ENCODE data around the gene SAMD14. TPM values are rescaled to one million over a fixed set of nuclear protein-coding genes. Genes with fewer than 3 reads are reported as not detected.

SAMD14 gene
- total and polyA plus RNA-seq, 10 of the 15 experiments (the other 5 are each of a cell fraction or from before 2014, with no cell fraction given): 0.06 to 1.7 (median 0.25) TPM; not detected in 3

GRCh38 chr17:50115756-50116155 lies 14.2 kb downstream of the SAMD14 start:
- DNase-seq (ENCODE audit: low read depth, low spot score) (no peak), FAIRE-seq (no peak), ATAC-seq (no peak)
- H3K9ac ChIP-seq (ENCODE audit: control insufficient read depth, insufficient read depth, low read length): no peak overlapping the region
- TF ChIP-seq SKIL (IDR thresholded peaks at IDR 0.05; ENCODE audit: low read depth, poor library complexity, severe bottlenecking): no peak
- H3K4me1 ChIP-seq (ENCODE audit: control insufficient read depth, insufficient read depth, low read length): no peaks in the 10 kb centered on the region
- no peak overlapping the region for H3K4me3 ChIP-seq
- no peak overlapping the region for H3K4me2 ChIP-seq (ENCODE audit: control insufficient read depth, insufficient read depth)
- H3K27me3 ChIP-seq (replicated peaks in 1 of 2; ENCODE audit: control insufficient read depth in 2 of 2, insufficient read depth in 2 of 2, low read length in 1 of 2): peaks cover 6% of the 10 kb centered on the region in 2 experiments; a peak in 3 of 4 replicates
- ChIA-PET RAD21 (ENCODE audit: unreplicated experiment) (interaction anchor here (0.9 to 2.1 kb wide), 4 partner anchors 46 to 54 kb away, joined by 3 to 19 read pairs (median 4); no protein-coding TSS in a partner anchor), CTCF (interaction anchor here (0.6 to 3.1 kb wide), 15 partner anchors 9 to 182 kb away, joined by 3 to 38 read pairs (median 7); partner anchors contain the start of gene SGCA), POLR2A (interaction anchor here (1.5 kb wide), 1 partner anchor 36 kb away, joined by 4 read pairs; no protein-coding TSS in a partner anchor), SMC1A (ENCODE audit: uncharacterized antibody, unreplicated experiment) (interaction anchor here (1.5 to 2.3 kb wide), 4 partner anchors 22 to 82 kb away, joined by 5 to 12 read pairs (median 8); no protein-coding TSS in a partner anchor)
- 58% methylated on average over 15 of the region's 17 CpGs for WGBS (ENCODE audit: insufficient coverage, insufficient replicate concordance, low lambda C conversion rate, missing lambda C conversion rate)
- intact Hi-C loops (cut with micrococcal nuclease; ENCODE audit: unreplicated experiment): no loop called here
- H3K79me2 ChIP-seq (ENCODE audit: control insufficient read depth, insufficient read depth, low read length): no peaks in the 10 kb centered on the region
- in situ Hi-C loops (cut with MboI): no loop called here
- H3K9me3 ChIP-seq (replicated peaks; ENCODE audit: control insufficient read depth, insufficient read depth, low read length): no peaks in the 10 kb centered on the region
- H4K20me1 ChIP-seq (ENCODE audit: control insufficient read depth, insufficient read depth): no peaks in the 10 kb centered on the region
- BruUV-seq (replicated peaks): no TSS peak
- H3K27ac ChIP-seq (ENCODE audit: control insufficient read depth, insufficient read depth): no peak overlapping the region
- H3K36me3 ChIP-seq (ENCODE audit: control insufficient read depth in 2 of 2, insufficient read depth in 2 of 2, low read length in 1 of 2): no peaks in the 10 kb centered on the region
- no peak overlapping the region for H2AFZ ChIP-seq (ENCODE audit: control insufficient read depth, low read depth, low read length)

GRCh38 chr17:50114849-50115357 lies 15.1 kb downstream of the SAMD14 start:
- no peak overlapping the region for H3K4me2 ChIP-seq (ENCODE audit: control insufficient read depth, insufficient read depth)
- H3K9me3 ChIP-seq (replicated peaks; ENCODE audit: control insufficient read depth, insufficient read depth, low read length): no peaks in the 10 kb centered on the region
- POLR2A ChIA-PET: interaction anchor here (1.5 kb wide), 1 partner anchor 37 kb away, joined by 4 read pairs; no protein-coding TSS in a partner anchor
- intact Hi-C loops (cut with micrococcal nuclease; ENCODE audit: unreplicated experiment): no loop called here
- DNase-seq (ENCODE audit: low read depth, low spot score) (no peak), FAIRE-seq (peak; percentile 84), ATAC-seq (peak; percentile 74)
- no peak overlapping the region for H3K27ac ChIP-seq (ENCODE audit: control insufficient read depth, insufficient read depth)
- no peaks in the 10 kb centered on the region for H3K79me2 ChIP-seq (ENCODE audit: control insufficient read depth, insufficient read depth, low read length)
- RAD21 ChIA-PET (ENCODE audit: unreplicated experiment): interaction anchor here (0.8 to 2.1 kb wide), 7 partner anchors 15 to 179 kb away, joined by 3 to 19 read pairs (median 3); partner anchors contain the start of gene SAMD14
- H3K9ac ChIP-seq (ENCODE audit: control insufficient read depth, insufficient read depth, low read length): no peak overlapping the region
- no TSS peak for BruUV-seq (replicated peaks)
- SMC1A ChIA-PET (ENCODE audit: uncharacterized antibody, unreplicated experiment): interaction anchor here (0.7 to 2.3 kb wide), 9 partner anchors 15 to 83 kb away, joined by 3 to 12 read pairs (median 5); partner anchors contain the start of gene SAMD14
- H3K4me1 ChIP-seq (ENCODE audit: control insufficient read depth, insufficient read depth, low read length): no peaks in the 10 kb centered on the region
- CTCF ChIA-PET: interaction anchor here (0.6 to 3.1 kb wide), 36 partner anchors 9 to 247 kb away, joined by 3 to 38 read pairs (median 5); partner anchors contain the start of genes SGCA and TMEM92
- no peaks in the 10 kb centered on the region for H4K20me1 ChIP-seq (ENCODE audit: control insufficient read depth, insufficient read depth)
- in situ Hi-C loops (cut with MboI): no loop called here
- no peak overlapping the region for H3K4me3 ChIP-seq
- H3K27me3 ChIP-seq (replicated peaks in 1 of 2; ENCODE audit: control insufficient read depth in 2 of 2, insufficient read depth in 2 of 2, low read length in 1 of 2): peaks cover 6% of the 10 kb centered on the region in 2 experiments; a peak in 3 of 4 replicates
- no peaks in the 10 kb centered on the region for H3K36me3 ChIP-seq (ENCODE audit: control insufficient read depth in 2 of 2, insufficient read depth in 2 of 2, low read length in 1 of 2)
- WGBS (ENCODE audit: insufficient coverage, insufficient replicate concordance, low lambda C conversion rate, missing lambda C conversion rate): 23% methylated on average over 6 of the region's 6 CpGs
- H2AFZ ChIP-seq (ENCODE audit: control insufficient read depth, low read depth, low read length): no peak overlapping the region
- TF ChIP-seq SMC3 (IDR thresholded peaks at IDR 0.05; ENCODE audit: borderline replicate concordance, low read length) (peak; percentile 45; the same call in 1 of the 2 replicates), CTCF (IDR thresholded peaks at IDR 0.05 in 2 of 3, conservative IDR thresholded peaks at IDR 0.05 in 1 of 3; ENCODE audit: control insufficient read depth in 2 of 3, extremely low read depth in 1 of 3, insufficient read depth in 1 of 3, low read depth in 3 of 3, low read length in 3 of 3) (peak; percentile 69 to 77 (median 72)), BCLAF1 (IDR thresholded peaks at IDR 0.05) (no peak), ZNF24 (IDR thresholded peaks at IDR 0.05) (peak; percentile 50; the same call in 1 of the 2 replicates), SPI1 (IDR thresholded peaks at IDR 0.05; ENCODE audit: borderline replicate concordance, insufficient read depth, low read depth, low read length) (no peak), KDM1A (IDR thresholded peaks at IDR 0.05; ENCODE audit: borderline replicate concordance) (no peak)

Measured in GM12878 (cell line).